Liver (tissue), 9 donors: ENCODE results near the gene SYNDIG1. TPM values are rescaled to one million over a fixed set of nuclear protein-coding genes. Genes with fewer than 3 reads are reported as not detected.
A peak's percentile ranks its signal among the peaks of the same experiment; 100 is the strongest.

ENCODE experiments used
- DNase-seq: peaks from one replicate; pipeline ENCODE4 v3.0.0-alpha.2; 2017; ENCODE audit warnings: low spot score
- H3K27ac ChIP-seq, 2 donors: one replicate each; pipeline ENCODE4 v1.7.0; 2013; ENCODE audit warnings: inconsistent platforms in 2 of 2, low read length in 2 of 2, control low read depth in 1 of 2, low read depth in 1 of 2, mild to moderate bottlenecking in 1 of 2
- H3K27me3 ChIP-seq, 4 donors: one replicate each; pipeline versions ENCODE4 v1.6.1 to v1.7.0; 2013; ENCODE audit warnings: low read length in 3 of 4, inconsistent platforms in 1 of 4, mild to moderate bottlenecking in 1 of 4, moderate library complexity in 1 of 4; ENCODE audit not compliant: control insufficient read depth in 4 of 4, insufficient read depth in 4 of 4
- H3K36me3 ChIP-seq, 4 donors: one replicate each; pipeline versions ENCODE4 v1.6.1 to v1.7.0; 2013; ENCODE audit warnings: low read length in 3 of 4, mild to moderate bottlenecking in 3 of 4, low read depth in 1 of 4, moderate library complexity in 1 of 4; ENCODE audit not compliant: control insufficient read depth in 4 of 4, insufficient read depth in 3 of 4
- H3K4me1 ChIP-seq, 4 donors: one replicate each; pipeline versions ENCODE4 v1.6.1 to v1.7.0; 2013; ENCODE audit warnings: low read length in 3 of 4, mild to moderate bottlenecking in 3 of 4, moderate library complexity in 1 of 4; ENCODE audit not compliant: control insufficient read depth in 4 of 4, insufficient read depth in 4 of 4
- H3K4me3 ChIP-seq, 3 donors: one replicate each; pipeline versions ENCODE4 v1.6.1 to v1.7.0; 2013; ENCODE audit warnings: low read length in 3 of 3, control low read depth in 1 of 3, low read depth in 1 of 3, mild to moderate bottlenecking in 1 of 3
- H3K9ac ChIP-seq, 2 donors: one replicate each; pipeline ENCODE4 v1.7.0; 2013; ENCODE audit warnings: low read length in 2 of 2, mild to moderate bottlenecking in 2 of 2, moderate library complexity in 2 of 2, control low read depth in 1 of 2, low read depth in 1 of 2
- H3K9me3 ChIP-seq, 4 donors: one replicate each; pipeline versions ENCODE4 v1.6.1 to v1.7.0; 2013; ENCODE audit warnings: low read length in 3 of 4; ENCODE audit not compliant: control insufficient read depth in 4 of 4
- EGR1 ChIP-seq, 2 donors: IDR thresholded peaks; 2 replicates each; pipeline ENCODE4 v1.6.1; 2016 to 2018; ENCODE audit warnings: antibody characterized with exemption in 2 of 2, low read depth in 2 of 2
- FOXA1 ChIP-seq: IDR thresholded peaks from 2 replicates; pipeline ENCODE4 v1.6.1; 2016; ENCODE audit warnings: antibody characterized with exemption
- FOXA2 ChIP-seq: IDR thresholded peaks from 2 replicates; pipeline ENCODE4 v1.6.1; 2016; ENCODE audit warnings: antibody characterized with exemption
- GABPA ChIP-seq, 2 donors: IDR thresholded peaks in 1 of 2; conservative IDR thresholded peaks in 1 of 2; 2 replicates each; pipeline ENCODE4 v1.6.1; 2016; ENCODE audit warnings: antibody characterized with exemption in 2 of 2, mild to moderate bottlenecking in 1 of 2, moderate library complexity in 1 of 2
- HNF4A ChIP-seq, 2 donors: conservative IDR thresholded peaks; 2 replicates each; pipeline ENCODE4 v1.6.1; 2016; ENCODE audit warnings: antibody characterized with exemption in 2 of 2, mild to moderate bottlenecking in 2 of 2
- HNF4G ChIP-seq: IDR thresholded peaks from 2 replicates; pipeline ENCODE4 v1.6.1; 2016; ENCODE audit warnings: antibody characterized with exemption
- JUND ChIP-seq, 2 donors: IDR thresholded peaks; 2 replicates each; pipeline ENCODE4 v1.6.1; 2016; ENCODE audit warnings: antibody characterized with exemption in 2 of 2
- NR2F2 ChIP-seq: IDR thresholded peaks from 2 replicates; pipeline ENCODE4 v1.6.1; 2016; ENCODE audit warnings: antibody characterized with exemption
- RAD21 ChIP-seq, 2 donors: IDR thresholded peaks; 2 replicates each; pipeline ENCODE4 v1.6.1; 2016; ENCODE audit warnings: antibody characterized with exemption in 2 of 2, mild to moderate bottlenecking in 2 of 2
- RXRA ChIP-seq, 2 donors: IDR thresholded peaks; 2 replicates each; pipeline ENCODE4 v1.6.1; 2017 to 2018; ENCODE audit warnings: antibody characterized with exemption in 2 of 2, mild to moderate bottlenecking in 1 of 2
- SP1 ChIP-seq: IDR thresholded peaks from 2 replicates; pipeline ENCODE4 v1.6.1; 2018; ENCODE audit warnings: antibody characterized with exemption, mild to moderate bottlenecking
- TAF1 ChIP-seq: conservative IDR thresholded peaks from 2 replicates; pipeline ENCODE4 v1.6.1; 2016; ENCODE audit warnings: antibody characterized with exemption, mild to moderate bottlenecking
- YY1 ChIP-seq: IDR thresholded peaks from 2 replicates; pipeline ENCODE4 v1.6.1; 2016; ENCODE audit warnings: antibody characterized with exemption, mild to moderate bottlenecking
- WGBS: extraction: QIAGEN DNeasy Blood & Tissue Kit; methylation state at CpG from one replicate; pipeline ENCODE4 v1.1.7; 2013; 5-methylcytosine and 5-hydroxymethylcytosine counted together
- polyA plus RNA-seq, 2 donors: library from polyadenylated mRNA; stranded (reverse) in 1 of 2; unstranded in 1 of 2; fragments of 200-250 nt in 1 of 2; fragments of >200 nt in 1 of 2; fragmentation: Nextera tagmentation in 1 of 2; extraction: Ambion mirVana in 1 of 2; gene quantifications; one replicate each; pipeline versions ENCODE4 v1.2.1 to v1.2.3, GENCODE V29; 2013 to 2015
- total RNA-seq, 2 donors: library from RNA; depleted of rRNA; stranded (reverse); fragments of >200 nt; gene quantifications; one replicate each; pipeline ENCODE4 v1.2.3, GENCODE V29; 2014
- TF ChIP-seq, protein P1 (sequence below): fragments of 150-350 bp; IDR thresholded peaks from 2 replicates; pipeline ENCODE4 v1.5.1; 2017; ENCODE audit warnings: improper control_type of control experiment, low read depth, low read length; ENCODE audit not compliant: missing input control
- TF ChIP-seq, protein P2 (sequence below): IDR thresholded peaks from 2 replicates; pipeline ENCODE4 v1.6.1; 2016; ENCODE audit warnings: antibody characterized with exemption, mild to moderate bottlenecking
- TF ChIP-seq, protein P3 (sequence below): IDR thresholded peaks from 2 replicates; pipeline ENCODE4 v1.6.1; 2016; ENCODE audit warnings: antibody characterized with exemption
- TF ChIP-seq, protein P4 (sequence below): IDR thresholded peaks from 2 replicates; pipeline ENCODE4 v1.6.1; 2016; ENCODE audit warnings: antibody characterized with exemption
- TF ChIP-seq, protein P5 (sequence below): IDR thresholded peaks from 2 replicates; pipeline ENCODE4 v1.6.1; 2016; ENCODE audit warnings: antibody characterized with exemption
- donor health status: healthy.
- donor health status: healthy.
- donor health status: healthy.
- donor health status: healthy.
- donor health status: healthy.

Gene SYNDIG1
- total and polyA plus RNA-seq, 4 donors = 0.05 to 0.08 TPM; not detected in 2

DNA sequence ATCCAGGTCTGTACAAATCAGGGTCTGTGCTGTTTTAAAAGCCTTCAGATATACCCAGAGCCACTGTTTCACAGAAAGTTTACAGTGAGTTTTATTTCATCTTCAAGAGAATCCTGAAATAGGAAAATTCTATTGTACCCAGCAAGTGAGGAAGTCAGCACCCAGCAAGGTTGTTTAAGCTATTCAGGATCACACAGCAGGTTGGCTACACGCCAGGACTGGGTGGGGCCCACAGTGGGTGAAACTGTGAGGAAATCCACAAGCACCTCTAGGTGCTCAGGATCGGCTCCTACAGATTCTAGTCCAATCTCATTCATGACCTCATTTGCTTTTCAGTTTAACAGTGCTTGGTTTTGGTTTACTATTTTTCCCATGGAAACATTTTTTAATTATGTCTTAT lies 128.9 kb downstream of the SYNDIG1 start:
- Histone ChIP-seq H3K4me3 (no peak overlapping the region), H3K27me3 (peaks cover 0 to under 1% (median 0%) of the 10 kb centered on the region in 4 donors), H3K9ac (no peak overlapping the region), H3K4me1 (no peaks in the 10 kb centered on the region), H3K36me3 (no peaks in the 10 kb centered on the region), H3K9me3 (peaks cover 3 to 5% (median 4%) of the 10 kb centered on the region in 4 donors), H3K27ac (no peak overlapping the region)
- peak; percentile 27 for DNase-seq
- 55% methylated on average over 2 of the region's 2 CpGs for WGBS
- TF ChIP-seq NR2F2 (no peak), SP1 (no peak), TAF1 (no peak), HNF4G (no peak)
- TF ChIP-seq, protein P1, sequence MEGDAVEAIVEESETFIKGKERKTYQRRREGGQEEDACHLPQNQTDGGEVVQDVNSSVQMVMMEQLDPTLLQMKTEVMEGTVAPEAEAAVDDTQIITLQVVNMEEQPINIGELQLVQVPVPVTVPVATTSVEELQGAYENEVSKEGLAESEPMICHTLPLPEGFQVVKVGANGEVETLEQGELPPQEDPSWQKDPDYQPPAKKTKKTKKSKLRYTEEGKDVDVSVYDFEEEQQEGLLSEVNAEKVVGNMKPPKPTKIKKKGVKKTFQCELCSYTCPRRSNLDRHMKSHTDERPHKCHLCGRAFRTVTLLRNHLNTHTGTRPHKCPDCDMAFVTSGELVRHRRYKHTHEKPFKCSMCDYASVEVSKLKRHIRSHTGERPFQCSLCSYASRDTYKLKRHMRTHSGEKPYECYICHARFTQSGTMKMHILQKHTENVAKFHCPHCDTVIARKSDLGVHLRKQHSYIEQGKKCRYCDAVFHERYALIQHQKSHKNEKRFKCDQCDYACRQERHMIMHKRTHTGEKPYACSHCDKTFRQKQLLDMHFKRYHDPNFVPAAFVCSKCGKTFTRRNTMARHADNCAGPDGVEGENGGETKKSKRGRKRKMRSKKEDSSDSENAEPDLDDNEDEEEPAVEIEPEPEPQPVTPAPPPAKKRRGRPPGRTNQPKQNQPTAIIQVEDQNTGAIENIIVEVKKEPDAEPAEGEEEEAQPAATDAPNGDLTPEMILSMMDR = no peak

DNA sequence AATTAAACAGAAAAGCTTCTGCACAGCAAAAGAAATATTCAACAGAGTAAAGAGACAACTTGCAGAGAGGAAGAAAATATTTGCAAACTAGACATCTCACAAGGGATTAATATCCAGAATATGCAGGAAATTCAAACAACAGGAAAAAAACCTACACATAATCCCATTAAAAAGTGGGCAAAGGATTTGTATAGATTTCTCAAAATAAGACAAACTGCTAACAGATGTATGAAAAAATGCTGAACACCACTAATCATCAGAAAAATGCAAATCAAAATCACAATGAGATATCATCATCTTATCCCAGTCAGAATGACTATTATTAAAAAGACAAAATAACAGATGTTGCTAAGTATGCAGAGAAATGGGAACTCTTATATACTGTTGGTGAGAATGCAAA lies 129.6 kb downstream of the SYNDIG1 start:
- Histone ChIP-seq H3K9ac (no peak overlapping the region), H3K9me3 (peaks cover 3 to 5% (median 4%) of the 10 kb centered on the region in 4 donors), H3K36me3 (no peaks in the 10 kb centered on the region), H3K4me3 (no peak overlapping the region), H3K27me3 (peaks cover 0 to 5% (median 0%) of the 10 kb centered on the region in 4 donors), H3K4me1 (no peaks in the 10 kb centered on the region), H3K27ac (no peak overlapping the region)
- DNase-seq = no peak
- TF ChIP-seq FOXA1 (no peak), RXRA (IDR thresholded peaks at IDR 0.05) (no peak), TAF1 (no peak), GABPA (IDR thresholded peaks at IDR 0.05 in 1 of 2, conservative IDR thresholded peaks at IDR 0.05 in 1 of 2) (no peak), SP1 (no peak), FOXA2 (no peak), NR2F2 (no peak), RAD21 (IDR thresholded peaks at IDR 0.05) (no peak), JUND (IDR thresholded peaks at IDR 0.05) (no peak), HNF4A (conservative IDR thresholded peaks at IDR 0.05) (no peak), HNF4G (no peak), EGR1 (IDR thresholded peaks at IDR 0.05; ENCODE audit: low read depth in 2 of 2) (no peak), YY1 (no peak)
- TF ChIP-seq, protein P2, sequence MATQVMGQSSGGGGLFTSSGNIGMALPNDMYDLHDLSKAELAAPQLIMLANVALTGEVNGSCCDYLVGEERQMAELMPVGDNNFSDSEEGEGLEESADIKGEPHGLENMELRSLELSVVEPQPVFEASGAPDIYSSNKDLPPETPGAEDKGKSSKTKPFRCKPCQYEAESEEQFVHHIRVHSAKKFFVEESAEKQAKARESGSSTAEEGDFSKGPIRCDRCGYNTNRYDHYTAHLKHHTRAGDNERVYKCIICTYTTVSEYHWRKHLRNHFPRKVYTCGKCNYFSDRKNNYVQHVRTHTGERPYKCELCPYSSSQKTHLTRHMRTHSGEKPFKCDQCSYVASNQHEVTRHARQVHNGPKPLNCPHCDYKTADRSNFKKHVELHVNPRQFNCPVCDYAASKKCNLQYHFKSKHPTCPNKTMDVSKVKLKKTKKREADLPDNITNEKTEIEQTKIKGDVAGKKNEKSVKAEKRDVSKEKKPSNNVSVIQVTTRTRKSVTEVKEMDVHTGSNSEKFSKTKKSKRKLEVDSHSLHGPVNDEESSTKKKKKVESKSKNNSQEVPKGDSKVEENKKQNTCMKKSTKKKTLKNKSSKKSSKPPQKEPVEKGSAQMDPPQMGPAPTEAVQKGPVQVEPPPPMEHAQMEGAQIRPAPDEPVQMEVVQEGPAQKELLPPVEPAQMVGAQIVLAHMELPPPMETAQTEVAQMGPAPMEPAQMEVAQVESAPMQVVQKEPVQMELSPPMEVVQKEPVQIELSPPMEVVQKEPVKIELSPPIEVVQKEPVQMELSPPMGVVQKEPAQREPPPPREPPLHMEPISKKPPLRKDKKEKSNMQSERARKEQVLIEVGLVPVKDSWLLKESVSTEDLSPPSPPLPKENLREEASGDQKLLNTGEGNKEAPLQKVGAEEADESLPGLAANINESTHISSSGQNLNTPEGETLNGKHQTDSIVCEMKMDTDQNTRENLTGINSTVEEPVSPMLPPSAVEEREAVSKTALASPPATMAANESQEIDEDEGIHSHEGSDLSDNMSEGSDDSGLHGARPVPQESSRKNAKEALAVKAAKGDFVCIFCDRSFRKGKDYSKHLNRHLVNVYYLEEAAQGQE = no peak
- TF ChIP-seq, protein P3, sequence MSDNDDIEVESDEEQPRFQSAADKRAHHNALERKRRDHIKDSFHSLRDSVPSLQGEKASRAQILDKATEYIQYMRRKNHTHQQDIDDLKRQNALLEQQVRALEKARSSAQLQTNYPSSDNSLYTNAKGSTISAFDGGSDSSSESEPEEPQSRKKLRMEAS = no peak
- TF ChIP-seq, protein P4, sequence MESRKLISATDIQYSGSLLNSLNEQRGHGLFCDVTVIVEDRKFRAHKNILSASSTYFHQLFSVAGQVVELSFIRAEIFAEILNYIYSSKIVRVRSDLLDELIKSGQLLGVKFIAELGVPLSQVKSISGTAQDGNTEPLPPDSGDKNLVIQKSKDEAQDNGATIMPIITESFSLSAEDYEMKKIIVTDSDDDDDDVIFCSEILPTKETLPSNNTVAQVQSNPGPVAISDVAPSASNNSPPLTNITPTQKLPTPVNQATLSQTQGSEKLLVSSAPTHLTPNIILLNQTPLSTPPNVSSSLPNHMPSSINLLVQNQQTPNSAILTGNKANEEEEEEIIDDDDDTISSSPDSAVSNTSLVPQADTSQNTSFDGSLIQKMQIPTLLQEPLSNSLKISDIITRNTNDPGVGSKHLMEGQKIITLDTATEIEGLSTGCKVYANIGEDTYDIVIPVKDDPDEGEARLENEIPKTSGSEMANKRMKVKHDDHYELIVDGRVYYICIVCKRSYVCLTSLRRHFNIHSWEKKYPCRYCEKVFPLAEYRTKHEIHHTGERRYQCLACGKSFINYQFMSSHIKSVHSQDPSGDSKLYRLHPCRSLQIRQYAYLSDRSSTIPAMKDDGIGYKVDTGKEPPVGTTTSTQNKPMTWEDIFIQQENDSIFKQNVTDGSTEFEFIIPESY = no peak
- TF ChIP-seq, protein P5, sequence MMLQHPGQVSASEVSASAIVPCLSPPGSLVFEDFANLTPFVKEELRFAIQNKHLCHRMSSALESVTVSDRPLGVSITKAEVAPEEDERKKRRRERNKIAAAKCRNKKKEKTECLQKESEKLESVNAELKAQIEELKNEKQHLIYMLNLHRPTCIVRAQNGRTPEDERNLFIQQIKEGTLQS = no peak
- TF ChIP-seq, protein P1 = no peak
